Measurements from ENCODE around the gene NACC2.

NACC2 gene

DNA sequence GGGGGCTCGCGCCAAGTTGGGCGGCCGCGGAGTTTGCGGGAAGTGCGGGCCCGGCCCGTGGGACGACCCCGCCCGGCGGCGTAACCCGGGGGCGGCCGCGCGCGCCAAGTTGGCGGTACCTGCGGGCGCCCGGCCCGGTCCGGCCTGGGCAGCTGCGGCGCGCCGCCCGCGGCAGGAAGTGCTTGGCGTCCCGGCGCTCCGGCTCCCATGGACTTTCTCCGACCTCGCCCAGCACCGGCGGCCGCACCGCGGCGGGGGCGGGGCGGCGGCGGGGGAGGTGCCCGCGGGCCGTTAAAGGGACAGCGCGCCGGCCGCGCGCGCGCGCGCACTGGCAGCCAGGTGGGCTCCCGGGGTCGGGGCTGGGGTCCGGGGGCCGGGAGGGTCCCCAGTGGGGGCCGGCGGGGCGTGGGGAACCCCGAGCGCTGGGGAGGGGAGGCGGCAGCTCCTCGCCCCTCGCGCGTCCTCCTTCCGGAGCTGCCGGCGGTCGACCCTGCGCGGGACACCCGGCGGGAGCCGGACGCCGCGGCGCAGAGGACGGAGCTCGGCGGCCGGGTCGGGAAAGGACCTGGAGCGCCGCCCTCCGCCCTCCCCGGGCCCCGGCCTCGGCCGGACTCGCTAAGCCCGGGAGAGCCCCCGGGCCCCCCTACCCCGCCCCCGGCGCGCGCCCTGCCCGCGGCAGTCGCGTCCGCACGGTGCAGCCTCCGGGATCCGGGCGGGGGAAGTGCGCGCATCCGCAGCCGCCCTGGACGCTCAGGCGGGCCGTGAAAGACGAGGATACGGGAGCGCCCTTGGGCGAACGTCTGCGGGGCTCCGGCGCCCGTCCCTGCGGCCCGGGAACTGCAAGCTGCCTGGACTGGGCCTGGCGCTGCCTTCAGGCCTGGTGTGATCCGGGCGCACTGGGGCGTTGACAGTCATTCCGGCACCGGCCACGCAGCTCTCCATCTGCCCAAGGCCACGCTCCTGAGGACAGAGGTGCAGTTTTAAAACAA is at the start of gene NACC2:
Gene NACC2, minus strand, starts transcription at position 220 of the 989 bp plus-strand sequence. CDS start 44,768 bp downstream, outside the sequence.
- no peak for DNase-seq (ENCODE audit: low read depth in 3 of 3)

GRCh38 chr9:136144450-136144849 is 49.4 kb upstream of the NACC2 start:
- DNase-seq (ENCODE audit: low read depth in 3 of 3), result no peak

DNA sequence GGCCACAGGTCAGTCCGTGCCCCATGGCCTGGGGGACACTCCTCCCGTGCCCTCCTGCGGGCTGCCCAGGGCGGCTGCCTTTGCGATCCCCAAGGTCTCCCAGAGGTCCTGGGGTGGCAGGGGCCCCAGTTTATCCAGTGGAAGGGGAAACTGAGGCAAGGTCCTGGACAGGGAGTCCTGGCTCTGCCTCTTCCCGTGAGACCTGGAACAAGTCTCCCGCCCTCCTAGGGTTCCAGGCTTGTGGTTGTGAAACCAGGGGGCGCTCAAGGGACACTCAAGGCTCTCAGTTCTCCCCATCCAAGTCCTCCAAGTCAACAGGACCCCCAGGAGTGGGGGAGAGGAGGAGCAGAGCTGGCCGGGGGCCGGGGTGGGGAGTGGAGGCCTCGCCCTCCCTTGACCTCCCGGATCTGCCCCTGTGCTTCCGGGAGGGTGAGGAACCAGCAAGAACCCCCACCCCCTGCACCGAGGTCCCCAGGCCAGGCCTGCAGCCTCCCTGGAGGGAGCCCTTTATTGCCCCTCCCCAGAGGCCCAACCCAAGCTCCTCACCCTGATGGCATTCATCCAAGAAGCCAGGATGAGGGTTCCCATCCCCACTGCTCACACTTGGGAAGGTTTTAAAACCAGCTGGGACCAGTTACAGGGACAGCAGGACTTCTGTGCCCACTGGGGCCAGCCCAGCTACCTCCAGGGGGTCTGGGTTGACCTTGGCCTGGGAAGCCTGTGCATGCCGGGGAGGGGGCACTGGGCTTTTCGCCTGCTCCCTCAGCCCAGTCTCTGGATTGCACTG is 48.3 kb upstream of the NACC2 start:
- DNase-seq (ENCODE audit: low read depth in 3 of 3), result no peak

DNA sequence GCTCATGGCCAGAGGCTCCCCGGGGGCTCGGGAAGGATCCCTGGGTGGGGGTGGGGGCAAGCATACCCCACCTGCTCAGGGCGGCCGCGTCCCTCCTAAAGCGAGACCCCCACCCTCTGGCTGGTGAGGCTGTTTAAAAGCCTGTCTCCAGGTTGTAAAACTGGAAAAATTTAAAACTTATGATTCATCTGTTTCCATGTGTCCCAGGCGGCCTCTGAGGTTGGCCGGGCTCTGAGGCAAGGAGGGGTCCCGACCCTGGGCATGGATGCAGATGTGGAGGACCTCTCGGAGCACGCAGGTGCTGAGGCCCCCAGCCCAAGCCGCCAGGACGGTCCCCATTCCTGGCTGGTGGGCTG is 47.7 kb upstream of the NACC2 start:
- no peak for DNase-seq (ENCODE audit: low read depth in 3 of 3)

- no peak for DNase-seq (ENCODE audit: low read depth in 3 of 3)
These were observed 47.3 kb upstream of the NACC2 start for GRCh38 chr9:136142414-136142796.

DNA sequence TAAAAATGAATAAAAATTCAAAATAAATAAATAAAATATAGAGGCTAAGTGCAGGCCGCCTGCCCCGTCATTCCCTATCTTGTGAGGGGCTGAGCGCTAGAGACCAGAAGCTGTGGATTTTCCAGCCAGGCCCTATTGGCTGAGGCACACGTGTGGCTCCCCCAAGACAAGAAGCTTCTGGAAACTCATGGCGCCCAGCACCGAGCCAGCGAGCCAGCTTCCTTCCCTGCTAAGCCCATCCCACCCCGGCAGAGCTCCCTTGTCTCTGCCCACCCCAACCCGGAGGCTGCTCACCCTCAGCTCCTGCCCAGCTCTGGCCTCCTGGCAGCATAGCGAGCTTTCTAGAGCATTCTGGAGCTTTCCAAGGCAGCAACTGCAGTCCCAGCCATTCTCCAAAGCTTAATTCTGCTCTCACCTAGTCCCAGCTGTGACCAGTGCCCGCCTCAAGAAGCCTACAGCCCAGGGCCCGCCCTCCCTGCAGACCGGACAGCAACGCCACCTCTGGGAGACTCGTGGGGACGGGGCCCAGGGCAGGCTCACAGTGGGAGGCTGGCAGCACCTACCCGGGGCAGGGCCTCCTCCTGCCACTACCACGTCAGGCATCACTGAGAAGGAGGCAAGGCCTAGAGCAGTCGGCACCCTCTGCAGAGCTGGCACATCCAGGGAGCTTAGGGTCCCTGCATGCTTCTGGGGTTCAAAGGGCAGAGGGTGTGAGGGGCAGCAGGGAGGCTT is 46.8 kb upstream of the NACC2 start:
- no peak for DNase-seq (ENCODE audit: low read depth in 3 of 3)

GRCh38 chr9:136140966-136141365 is 45.9 kb upstream of the NACC2 start:
- no peak for DNase-seq (ENCODE audit: low read depth in 3 of 3)

DNA sequence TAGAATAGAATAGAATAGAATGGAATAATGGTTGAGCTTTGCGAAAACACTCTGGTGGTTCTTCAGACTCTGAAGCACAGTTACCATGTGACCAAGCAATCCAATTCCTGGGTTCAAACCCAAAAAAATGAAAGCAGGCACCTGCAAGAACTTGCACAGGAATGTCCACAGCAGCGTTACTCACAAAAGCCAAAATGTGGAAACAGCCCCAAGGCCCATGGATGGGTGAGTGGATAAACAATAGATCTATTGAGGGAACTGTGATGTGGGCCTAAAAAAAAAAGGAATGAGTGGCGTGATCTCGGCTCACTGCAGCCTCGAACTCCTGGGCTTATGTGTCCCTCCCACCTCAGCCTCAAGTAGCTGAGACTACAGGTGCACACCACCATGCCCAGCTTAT is 45.0 kb upstream of the NACC2 start:
- no peak for DNase-seq (ENCODE audit: low read depth in 3 of 3)

DNA sequence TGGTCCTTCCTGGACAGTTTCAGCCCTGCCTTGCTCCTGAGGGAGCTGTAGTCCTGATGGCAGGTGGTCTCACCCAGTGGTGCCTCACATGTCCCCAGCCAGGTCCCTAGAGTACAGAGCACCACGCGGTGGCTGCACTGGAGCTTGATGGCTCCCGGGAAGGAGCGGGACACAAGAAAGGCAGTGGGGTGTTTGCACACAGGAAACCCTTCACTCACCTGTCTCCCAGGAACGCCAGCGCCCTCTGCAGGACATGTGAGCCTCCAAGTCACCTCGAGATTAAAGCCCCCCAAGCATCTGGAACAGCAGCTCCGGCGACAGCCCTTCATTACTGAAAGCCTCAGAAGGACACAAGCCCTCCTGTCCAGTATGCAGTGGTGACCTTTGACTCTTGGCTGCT is 43.5 kb upstream of the NACC2 start:
- DNase-seq (ENCODE audit: low read depth in 3 of 3), result no peak

- DNase-seq (ENCODE audit: low read depth in 3 of 3), result no peak
These were observed 42.5 kb upstream of the NACC2 start for GRCh38 chr9:136137321-136138265.

DNA sequence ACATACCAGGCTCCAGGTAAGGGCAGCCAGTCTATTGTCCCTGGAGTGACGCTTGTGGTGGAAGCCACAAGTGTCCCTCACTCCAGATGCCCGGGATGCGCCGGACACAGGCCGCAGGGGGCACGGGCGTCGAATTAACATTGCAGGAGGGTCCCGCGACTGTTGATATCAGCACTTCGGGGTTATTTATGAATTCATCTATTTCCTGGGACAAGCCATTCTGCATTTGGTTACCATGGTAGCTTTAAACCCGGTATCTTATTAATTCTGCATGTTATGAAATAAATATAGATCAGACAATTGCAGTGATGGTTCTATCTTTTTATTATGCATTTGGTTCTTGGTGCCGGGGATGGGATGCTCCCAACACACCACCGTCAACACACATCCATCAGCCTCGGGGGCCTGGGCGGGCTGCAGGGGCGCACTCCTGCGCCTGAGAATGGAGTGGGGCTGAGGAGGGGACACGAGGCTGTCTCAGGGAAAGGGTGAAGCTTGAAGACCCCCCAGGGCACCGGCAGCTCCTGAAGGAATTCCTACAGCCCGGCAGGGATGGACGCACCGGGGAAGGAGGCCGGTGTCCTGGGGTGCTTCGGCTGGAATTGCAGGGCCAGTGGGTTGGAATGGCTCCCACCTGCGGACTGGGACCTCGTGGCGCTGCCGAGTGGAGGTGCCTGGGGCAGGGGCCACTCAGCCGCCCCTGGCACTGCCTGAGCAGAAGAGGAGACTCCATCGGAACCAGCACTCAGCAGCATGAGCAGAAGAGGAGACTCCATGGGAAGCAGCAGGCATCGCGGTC is 41.2 kb upstream of the NACC2 start:
- DNase-seq (ENCODE audit: low read depth in 3 of 3), result no peak

DNA sequence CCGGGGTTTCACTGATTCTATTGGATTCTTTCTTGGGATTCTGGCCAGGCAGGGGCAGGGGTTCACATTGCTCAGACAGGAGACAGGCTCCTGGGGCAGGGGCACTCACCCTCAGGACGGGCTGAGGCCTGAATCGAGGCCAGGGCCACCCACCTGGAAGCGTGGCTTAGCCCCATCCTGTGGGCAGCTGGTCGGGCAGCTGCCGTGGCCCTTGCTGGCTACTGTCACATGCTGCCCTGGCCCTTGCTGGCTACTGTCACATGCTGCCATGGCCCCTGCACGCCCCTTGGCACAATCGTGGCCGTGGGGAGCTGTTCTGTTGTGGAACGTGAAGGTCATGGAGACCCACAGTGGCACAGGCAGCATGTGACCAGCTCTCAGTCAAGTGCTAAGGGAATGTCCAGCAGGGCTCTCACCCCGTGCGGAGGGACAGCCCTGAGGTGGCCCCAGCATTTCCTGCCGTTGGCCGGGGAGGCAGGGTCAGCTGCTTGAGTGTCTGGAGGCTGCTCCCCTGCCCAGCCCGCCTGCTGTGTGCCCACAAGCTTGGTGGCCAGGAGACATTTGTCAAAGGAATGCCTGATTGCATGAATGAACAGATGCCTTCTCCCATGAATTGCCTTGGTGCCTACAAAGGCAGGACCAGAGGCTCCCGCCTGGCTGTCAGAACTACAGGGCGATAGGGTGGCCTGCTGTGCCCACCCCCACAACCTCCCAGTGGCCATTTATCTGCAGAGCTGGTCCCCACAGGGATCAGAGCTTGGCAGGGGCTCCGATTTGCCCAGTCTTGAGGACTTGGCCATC is 40.4 kb upstream of the NACC2 start:
- no peak for DNase-seq (ENCODE audit: low read depth in 3 of 3)

DNA sequence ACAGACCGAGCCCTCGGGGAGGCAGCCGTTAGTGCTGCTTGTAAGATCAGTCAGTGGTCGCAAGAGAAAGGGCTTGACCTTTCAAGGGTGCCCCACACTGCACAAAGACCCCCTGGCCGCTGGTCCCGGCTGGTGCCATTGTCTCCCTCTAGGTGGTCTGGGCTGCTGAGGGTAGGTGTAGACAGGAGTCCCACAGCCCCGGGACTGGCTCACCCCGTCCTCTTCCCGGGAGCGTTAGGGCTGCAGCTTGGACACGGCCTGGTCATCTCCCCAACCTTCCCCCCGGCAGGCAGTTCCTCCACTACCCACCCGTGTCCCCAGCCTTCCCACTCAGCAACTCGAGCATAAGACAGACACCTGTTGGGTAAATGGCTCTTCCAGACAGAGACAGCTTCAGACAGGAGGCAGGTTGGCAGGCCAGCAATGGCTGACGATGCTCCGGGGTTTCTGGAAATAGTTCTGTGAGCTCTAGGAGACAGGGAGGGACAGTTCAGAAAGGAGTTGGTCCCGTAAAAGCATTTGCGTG is 38.9 kb upstream of the NACC2 start:
- DNase-seq (ENCODE audit: low read depth in 3 of 3), result no peak

- DNase-seq (ENCODE audit: low read depth in 3 of 3), result no peak
These were observed 38.3 kb upstream of the NACC2 start for GRCh38 chr9:136133191-136133958.

DNA sequence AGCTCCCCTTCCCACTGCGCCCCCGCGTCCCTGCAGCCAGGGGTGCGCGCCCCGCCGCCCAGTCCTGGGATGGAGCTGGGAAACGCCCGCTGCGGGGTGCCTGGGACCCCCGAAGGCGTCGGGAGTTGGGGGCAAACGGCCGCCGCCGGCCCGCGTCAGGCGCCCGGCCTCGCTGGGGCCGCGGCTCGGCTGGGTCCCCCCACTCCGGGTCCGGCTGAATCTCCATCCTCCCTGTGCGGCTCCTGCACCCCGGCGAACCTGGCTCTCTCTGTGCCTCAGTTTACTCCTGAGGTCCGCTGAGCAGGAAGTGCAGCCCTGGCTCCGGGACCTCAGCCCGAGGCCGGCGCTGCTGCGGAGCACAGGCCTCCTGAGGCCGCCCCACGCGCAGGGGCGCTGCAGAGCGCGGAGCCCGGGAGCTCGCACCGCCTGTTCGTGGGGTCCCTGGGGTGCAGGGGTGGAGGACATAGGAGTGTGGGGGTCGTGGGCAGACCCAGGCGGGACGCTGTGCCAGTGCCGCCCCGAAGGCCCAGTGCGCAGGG is 37.5 kb upstream of the NACC2 start:
- no peak for DNase-seq (ENCODE audit: low read depth in 3 of 3)

GRCh38 chr9:136131629-136132511 is 36.8 kb upstream of the NACC2 start:
- no peak for DNase-seq (ENCODE audit: low read depth in 3 of 3)

DNA sequence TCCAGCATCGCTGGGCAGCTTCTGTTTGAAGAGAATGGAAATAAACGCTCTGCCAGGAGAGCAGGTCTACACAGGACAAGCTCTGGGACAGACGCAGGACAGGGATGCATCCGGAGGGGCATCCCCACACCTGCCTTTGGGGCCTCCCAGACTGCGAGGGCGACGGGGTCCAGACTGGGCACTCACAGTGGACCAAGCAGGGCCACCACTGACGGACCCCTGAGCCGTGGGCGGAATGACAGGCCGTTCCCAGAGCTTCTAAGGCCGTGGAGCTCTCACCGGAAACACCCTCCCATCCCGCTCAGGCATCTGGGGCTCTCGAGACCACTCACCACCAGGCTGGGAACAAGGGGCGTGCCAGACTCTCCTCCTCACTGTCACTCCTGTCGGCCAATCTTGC is 34.1 kb upstream of the NACC2 start:
- DNase-seq (ENCODE audit: low read depth in 3 of 3), result no peak
